Suppressor macrophage treated with lipopolysaccharide for 1 hour (primary cell): ENCODE data around the gene NUP43.
"Not testable (repeated sequence)": the region's sequence is repeated elsewhere in the genome, so short reads cannot be mapped to it uniquely, and the experiment has no call there.

Experiments
- DNase-seq, 3 donors: peaks; one replicate each; pipeline ENCODE4 v3.0.0-alpha.2; 2020 to 2022

Gene NUP43

DNA sequence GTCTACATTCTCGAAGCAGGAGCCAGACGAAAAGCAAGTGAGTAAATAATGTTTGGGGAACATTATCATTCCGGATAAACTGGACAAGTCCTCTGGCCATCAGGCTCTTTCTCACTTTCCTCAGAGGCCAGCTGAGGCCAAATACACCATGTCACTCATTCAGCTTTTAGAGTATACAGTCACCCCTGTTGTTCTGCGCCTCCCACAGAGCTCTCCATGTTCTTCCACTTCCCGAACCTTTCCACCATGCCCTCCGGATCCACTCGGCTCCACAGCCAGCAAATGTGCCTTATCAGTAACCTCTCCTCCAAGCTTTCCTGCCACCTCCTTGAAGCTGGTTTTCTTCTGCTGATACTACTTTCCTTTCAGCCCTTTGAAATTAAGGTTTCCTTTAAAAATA is 60.1 kb downstream of the NUP43 start:
- no peak for DNase-seq

- DNase-seq = no peak
These were observed 63.0 kb downstream of the NUP43 start for GRCh38 chr6:149683256-149683859.

- not testable (repeated sequence) for DNase-seq
These were observed 64.5 kb downstream of the NUP43 start for GRCh38 chr6:149681845-149682244.

- no peak for DNase-seq
These were observed 65.1 kb downstream of the NUP43 start for GRCh38 chr6:149681209-149681608.

DNA sequence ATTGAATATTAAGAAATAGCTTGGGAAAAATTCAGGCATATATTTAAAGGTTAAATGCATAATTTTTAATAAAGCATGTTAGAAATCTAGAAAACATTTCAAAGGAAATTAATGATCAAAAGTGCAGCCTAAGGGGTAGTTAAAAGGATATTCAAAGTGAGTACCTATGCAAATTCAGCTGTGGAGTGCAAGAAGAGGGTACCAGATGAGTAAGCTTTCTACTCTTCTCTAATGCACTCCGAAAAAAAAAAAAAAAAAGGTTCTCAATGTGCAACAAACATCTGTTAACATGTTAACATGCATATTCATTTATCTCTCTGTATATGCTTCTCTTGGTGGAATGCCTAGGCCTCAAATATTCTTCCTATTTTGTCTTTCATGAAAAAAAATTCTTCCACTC is 65.8 kb downstream of the NUP43 start:
- no peak for DNase-seq
